HG03139 (cell line): ENCODE data around the gene PRPF19.

Source experiments
- ATAC-seq: cut with Tn5 transposase; IDR thresholded peaks from one replicate; pipeline ENCODE4 v1.9.1; 2021; ENCODE audit not compliant: unreplicated experiment

PRPF19 gene

GRCh38 chr11:60938500-60938899 is 32.1 kb upstream of the PRPF19 start:
- no peak for ATAC-seq

- ATAC-seq: no peak
Measured at GRCh38 chr11:60937811-60938210, 31.4 kb upstream of the PRPF19 start.

GRCh38 chr11:60937144-60937527 is 30.8 kb upstream of the PRPF19 start:
- ATAC-seq: no peak

- no peak for ATAC-seq
Measured at GRCh38 chr11:60936467-60937143, 30.2 kb upstream of the PRPF19 start.

GRCh38 chr11:60935676-60936442 is 29.5 kb upstream of the PRPF19 start:
- no peak for ATAC-seq

- ATAC-seq: no peak
Measured at GRCh38 chr11:60934790-60935605, 28.6 kb upstream of the PRPF19 start.

GRCh38 chr11:60934124-60934789 is 27.9 kb upstream of the PRPF19 start:
- no peak for ATAC-seq

- no peak for ATAC-seq
Measured at GRCh38 chr11:60933416-60934123, 27.2 kb upstream of the PRPF19 start.

- no peak for ATAC-seq
Measured at GRCh38 chr11:60932605-60933356, 26.4 kb upstream of the PRPF19 start.

- no peak for ATAC-seq
Measured at GRCh38 chr11:60931917-60932316, 25.5 kb upstream of the PRPF19 start.

- ATAC-seq: no peak
Measured at GRCh38 chr11:60930394-60930793, 24.0 kb upstream of the PRPF19 start.

GRCh38 chr11:60929764-60930163 is 23.4 kb upstream of the PRPF19 start:
- ATAC-seq: no peak

GRCh38 chr11:60928563-60929001 is 22.2 kb upstream of the PRPF19 start:
- ATAC-seq: no peak

GRCh38 chr11:60927600-60927999 is 21.2 kb upstream of the PRPF19 start:
- ATAC-seq: no peak

- ATAC-seq: no peak
Measured at GRCh38 chr11:60927061-60927592, 20.7 kb upstream of the PRPF19 start.

- no peak for ATAC-seq
Measured at GRCh38 chr11:60926500-60926899, 20.1 kb upstream of the PRPF19 start.

- ATAC-seq: no peak
Measured at GRCh38 chr11:60925868-60926267, 19.5 kb upstream of the PRPF19 start.

GRCh38 chr11:60924906-60925853 is 18.8 kb upstream of the PRPF19 start:
- no peak for ATAC-seq
